Measurements from ENCODE around the gene KRT78.
"Not testable (repeated sequence)": the region's sequence is repeated elsewhere in the genome, so short reads cannot be mapped to it uniquely, and the experiment has no call there.

Gene KRT78

DNA sequence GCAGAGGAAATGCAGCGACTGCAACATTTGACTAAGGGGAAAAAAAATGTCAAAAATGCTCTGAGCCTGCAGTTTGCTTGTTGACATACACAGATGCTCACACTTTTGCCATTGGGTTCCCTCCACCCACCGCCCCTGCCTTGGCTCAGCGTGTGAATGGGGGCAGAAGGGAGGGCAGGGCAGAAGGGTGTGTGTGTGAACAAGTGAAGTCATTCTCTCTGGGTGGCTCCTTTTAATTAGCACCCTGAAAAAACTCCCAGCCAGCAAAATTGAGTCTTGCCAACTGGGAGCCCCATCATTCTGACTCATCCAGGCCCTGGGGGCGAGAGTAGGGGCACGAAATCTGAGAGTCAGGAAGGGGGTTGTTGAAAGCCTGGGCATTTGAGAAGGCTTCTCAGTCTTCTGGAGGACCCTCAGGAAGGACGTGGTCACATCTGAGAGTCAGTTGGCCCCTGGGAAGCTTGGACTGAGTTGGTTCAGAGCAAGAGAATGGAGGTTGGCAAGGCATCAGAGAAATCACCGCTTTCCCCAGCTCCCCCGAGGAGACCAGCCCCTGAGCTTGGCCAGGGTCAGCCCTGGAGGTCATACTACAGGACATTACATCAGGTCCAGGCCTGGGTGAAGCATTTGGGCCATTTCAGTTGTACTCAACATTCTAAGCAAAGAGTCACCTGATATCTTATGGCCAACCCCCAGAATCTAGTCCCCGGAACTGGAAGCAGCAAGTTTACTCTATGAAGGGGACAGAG lies 22.7 kb upstream of the KRT78 start:
- DNase-seq, result no peak

- DNase-seq, result peak; percentile 71
Measured at GRCh38 chr12:52870361-52871290, 21.8 kb upstream of the KRT78 start.

GRCh38 chr12:52867642-52868041 lies 18.8 kb upstream of the KRT78 start:
- DNase-seq, result no peak

DNA sequence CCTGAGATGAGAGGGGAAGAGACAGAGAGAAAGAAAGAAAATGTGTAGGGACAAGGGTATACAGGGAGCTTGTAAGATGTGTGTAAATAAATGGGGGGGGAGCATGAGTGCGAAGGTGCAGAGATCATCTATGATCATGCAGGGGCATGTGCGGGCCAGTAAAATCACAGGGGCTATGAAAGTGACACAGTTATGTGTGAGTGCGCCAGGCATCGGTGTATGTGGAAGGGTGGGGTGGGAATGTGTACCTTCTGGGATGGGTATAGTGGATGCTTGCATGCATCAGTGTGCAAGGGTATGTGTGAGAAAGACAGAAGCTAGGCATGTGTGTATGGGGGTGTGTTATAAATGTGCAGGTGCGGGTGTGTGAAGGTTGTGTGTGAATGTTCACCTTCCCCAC lies 18.4 kb upstream of the KRT78 start:
- no peak for DNase-seq

DNA sequence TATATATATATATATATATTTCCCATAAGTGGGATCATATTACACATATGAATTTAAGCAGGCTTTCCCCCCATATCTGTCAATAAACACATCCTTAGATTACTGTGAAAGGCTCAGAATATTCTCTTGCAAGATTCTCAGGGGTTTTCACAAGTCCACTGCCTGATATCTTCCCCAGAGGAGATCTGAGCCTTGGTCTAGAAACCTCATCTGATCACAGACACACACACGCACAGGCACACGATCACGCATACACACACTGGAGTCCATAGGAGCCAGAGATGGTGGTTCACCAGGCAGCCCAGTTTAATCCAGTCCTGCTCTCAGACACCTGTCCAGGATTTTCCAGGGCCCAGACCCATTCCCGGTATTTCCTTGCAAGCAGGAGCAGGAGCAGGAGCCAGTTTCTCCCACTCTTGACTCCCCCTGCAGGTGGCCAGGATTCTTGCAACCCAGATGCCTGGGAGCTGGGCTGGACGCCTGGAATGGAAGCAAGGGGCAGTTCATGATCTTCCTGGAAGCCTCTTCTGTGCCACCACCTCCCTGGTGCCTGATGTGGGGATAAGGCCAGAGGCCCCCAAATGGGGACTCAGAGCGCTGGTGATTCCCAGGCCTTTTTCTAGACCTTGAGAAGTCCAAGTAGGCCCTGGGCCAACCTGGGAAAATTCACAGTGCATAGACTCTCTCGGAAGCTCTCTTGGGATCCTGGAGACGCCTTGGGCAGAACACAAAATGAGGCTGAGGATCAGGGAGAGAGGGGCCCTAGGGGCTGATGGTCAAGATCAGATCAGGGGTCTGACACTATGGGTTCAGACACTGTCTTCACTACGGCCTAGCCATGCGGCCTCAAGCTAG lies 16.5 kb upstream of the KRT78 start:
- peak; percentile 89 for DNase-seq

DNA sequence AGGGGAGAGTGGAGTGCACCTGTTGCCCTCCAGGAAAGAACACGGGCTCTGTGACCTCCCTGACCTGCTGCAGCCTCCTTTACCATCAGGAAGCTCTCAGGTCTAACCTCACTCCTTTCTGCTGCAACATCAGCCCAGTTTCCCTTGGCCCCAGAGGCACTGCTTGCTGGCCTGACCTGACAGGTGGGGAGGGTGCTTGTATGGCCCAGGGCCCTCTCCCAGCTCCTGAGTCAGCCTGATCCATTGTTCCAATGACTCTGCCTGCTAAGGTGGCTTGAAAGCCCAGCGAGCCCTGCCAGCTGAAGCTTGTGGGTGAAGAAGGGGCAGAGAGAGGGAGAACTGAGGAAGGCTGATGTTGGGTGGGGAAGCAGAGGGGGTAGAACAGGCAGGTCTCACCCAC lies 13.2 kb upstream of the KRT78 start:
- DNase-seq, result no peak

DNA sequence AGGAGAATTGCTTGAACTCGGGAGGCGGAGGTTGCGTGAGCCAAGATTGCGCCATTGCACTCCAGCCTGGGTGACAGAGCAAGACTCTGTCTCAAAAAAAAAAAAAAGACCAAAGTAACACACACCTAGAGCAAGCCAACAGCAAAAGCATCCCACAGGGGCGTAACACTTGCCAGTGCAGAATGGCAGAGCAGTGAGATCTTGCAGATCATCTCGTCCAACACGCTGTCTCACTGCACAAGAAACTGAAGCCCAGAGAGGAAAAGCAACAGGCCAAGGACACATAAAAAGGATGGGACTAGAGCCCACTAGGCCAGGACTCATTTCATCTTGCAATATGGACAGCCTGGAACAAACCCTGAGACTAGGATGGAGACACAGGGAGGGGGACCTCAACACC lies 12.7 kb upstream of the KRT78 start:
- no peak for DNase-seq

- DNase-seq, result no peak
Measured at GRCh38 chr12:52860102-52860823, 11.5 kb upstream of the KRT78 start.

GRCh38 chr12:52857500-52857899 lies 8.7 kb upstream of the KRT78 start:
- no peak for DNase-seq

GRCh38 chr12:52856787-52857186 lies 8.0 kb upstream of the KRT78 start:
- no peak for DNase-seq

- not testable (repeated sequence) for DNase-seq
Measured at GRCh38 chr12:52856077-52856476, 7.3 kb upstream of the KRT78 start.

- DNase-seq, result no peak
Measured at GRCh38 chr12:52851787-52852186, 3.0 kb upstream of the KRT78 start.

GRCh38 chr12:52850681-52851080 lies 1.9 kb upstream of the KRT78 start:
- DNase-seq, result no peak

- no peak for DNase-seq
Measured at GRCh38 chr12:52849511-52849910, 717 bp upstream of the KRT78 start.

DNA sequence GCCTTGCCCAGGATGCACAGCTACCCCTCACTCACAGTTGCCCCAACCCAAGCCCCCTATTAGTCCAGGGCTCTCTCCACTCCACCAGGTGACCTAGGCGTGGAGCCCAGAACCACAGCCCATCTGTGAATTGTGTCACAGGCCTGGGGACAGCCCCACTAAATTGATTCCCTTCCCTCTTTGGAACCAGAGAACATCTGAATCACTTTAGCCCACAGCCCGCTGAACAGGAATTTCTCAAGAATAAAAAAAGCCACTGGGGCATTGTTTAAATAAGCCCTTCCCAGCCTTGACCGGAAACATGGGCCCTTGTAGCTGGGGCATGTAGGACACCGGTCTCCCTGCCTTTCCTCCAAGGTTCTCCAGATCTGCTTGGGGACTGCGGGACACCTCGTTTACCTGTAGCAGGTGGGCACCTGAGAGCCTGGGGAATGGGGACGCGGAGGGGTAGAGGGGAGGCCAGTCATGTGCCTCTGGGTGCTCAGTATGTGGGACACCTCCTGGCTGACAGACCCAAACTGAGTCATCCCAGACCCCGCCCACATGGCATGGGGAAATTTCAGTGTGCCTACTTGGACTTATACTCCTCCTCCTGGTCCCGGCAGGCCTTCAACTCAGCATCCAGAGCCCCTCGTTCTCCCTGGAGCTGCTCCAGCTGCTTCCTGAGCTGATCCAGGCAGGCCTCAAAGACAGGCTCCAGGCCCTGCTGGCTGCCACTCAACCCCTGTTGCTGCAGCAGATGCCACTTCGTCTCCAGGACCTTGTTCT lies 1.3 kb downstream of the KRT78 start:
- DNase-seq, result no peak

- DNase-seq, result no peak
Measured at GRCh38 chr12:52846356-52846970, 2.3 kb downstream of the KRT78 start.

- no peak for DNase-seq
Measured at GRCh38 chr12:52845946-52846345, 2.8 kb downstream of the KRT78 start.

- no peak for DNase-seq
Measured at GRCh38 chr12:52844386-52844785, 4.4 kb downstream of the KRT78 start.

DNA sequence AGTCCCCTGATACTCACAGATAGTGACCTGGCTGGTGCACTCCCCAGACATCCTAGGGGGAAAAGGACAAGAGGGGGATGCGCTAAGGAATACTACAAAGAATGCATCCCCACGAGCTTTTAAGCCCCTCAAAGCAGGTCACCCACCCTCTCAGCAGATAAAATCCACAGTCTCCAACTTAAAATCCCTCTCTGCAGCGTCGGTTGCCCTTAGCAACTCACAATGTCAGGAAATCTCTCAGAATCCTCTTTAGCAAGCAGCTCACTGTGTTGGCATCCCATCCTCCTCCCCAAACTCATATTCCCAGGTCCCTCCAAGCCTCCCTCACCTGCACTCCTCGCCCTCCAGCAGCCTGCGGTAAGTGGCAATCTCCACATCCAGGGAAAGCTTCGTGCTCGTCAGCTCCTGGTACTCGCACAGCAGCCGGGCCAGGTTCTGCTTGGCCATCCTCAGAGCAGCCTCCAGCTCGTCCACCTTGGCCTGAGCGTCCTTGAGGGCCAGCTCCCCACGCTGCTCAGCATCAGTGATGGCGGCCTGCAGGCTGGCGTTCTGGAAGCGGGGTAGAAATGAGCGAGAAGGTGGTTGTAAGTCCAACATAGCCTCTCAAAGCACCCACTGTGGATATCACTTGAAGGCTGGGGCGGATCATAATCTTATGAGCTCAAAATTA lies 9.2 kb downstream of the KRT78 start:
- no peak for DNase-seq

DNA sequence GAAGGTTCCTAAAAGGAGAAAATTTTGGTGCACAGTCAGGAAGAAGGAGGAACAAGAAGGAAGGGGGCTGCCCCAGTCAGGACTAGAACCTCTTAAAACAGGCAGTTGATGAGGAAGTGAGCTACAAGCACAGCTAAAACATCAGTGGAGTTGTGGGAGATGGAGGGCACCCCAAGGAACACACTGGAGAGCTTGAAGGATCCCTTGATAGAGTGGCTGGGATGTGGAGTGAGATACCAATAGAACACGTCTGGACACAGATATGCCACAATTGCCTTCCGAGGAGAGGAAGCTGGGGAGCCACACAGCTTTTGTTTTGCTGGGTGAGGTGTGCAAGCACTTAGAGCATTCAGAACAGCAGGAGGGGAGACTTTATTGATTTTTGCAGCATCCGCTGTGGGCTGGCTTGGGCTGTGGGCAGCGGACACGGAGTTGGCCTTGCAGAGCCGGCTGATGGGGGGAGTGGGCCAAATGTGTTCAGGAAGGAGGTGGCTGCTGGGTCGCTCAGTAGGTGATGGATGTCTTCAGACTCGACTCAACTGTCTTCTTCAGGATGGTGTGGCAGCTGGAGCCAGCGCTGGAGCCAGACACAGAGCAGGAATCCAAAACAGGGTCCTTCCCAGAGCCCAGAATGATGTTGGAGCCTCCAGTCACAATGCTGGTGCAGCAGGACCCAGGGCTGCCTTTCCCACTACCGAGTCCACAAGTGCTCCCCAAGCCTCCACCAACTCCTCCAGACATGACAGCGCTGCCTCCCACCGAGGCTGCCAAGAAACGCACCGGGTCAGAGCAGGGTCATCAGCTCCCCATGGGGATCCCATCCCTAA lies 10.0 kb downstream of the KRT78 start:
- DNase-seq, result peak; percentile 47
